HEK293T (cell line): ENCODE data around the gene ABHD10.

ENCODE experiments used
- BHLHE40 ChIP-seq: fragments of 450-650 bp; IDR thresholded peaks from 2 replicates; pipeline ENCODE4 v1.6.1; 2016; ENCODE audit warnings: mild to moderate bottlenecking, moderate library complexity, borderline replicate concordance
- CTBP1 ChIP-seq: fragments of 450-650 bp; IDR thresholded peaks from 2 replicates; pipeline ENCODE4 v1.6.1; 2016; ENCODE audit warnings: borderline replicate concordance
- HDGF ChIP-seq: fragments of 450-650 bp; IDR thresholded peaks from 2 replicates; pipeline ENCODE4 v1.6.1; 2017; ENCODE audit warnings: antibody characterized with exemption, borderline replicate concordance
- TARDBP ChIP-seq: fragments of 450-650 bp; IDR thresholded peaks from 2 replicates; pipeline ENCODE4 v1.6.1; 2016
- ZNF384 ChIP-seq: fragments of 450-650 bp; IDR thresholded peaks from 2 replicates; pipeline ENCODE4 v1.6.1; 2016

DNA sequence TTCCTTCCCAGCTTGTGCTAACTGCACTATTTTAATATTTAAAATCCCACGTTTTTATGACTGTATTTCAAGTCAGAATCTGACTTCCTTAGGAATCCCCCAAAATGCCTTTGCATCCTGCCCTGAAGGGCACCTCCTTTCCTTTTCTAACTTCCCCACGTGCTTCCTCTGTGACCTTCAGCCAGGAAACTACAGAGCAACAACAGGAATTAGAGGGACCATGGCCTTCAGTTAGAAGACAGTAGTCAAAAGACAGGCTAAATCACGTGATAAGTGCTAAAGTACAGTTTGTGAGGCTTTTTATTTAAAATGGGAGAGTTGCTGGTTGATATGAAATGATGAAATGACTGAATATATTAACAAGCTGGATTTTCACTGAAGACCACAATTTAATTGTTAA, 11.8 kb upstream of the ABHD10 start:
- TF ChIP-seq BHLHE40 (no peak), ZNF384 (no peak), TARDBP (no peak), CTBP1 (no peak), HDGF (no peak)
